Fibroblast of the conjunctiva (primary cell): ENCODE data around the gene TBX1.

Source experiments
- DNase-seq: peaks from one replicate; pipeline ENCODE4 v3.0.0-alpha.2; 2010; ENCODE audit warnings: low read depth

The TBX1 gene

DNA sequence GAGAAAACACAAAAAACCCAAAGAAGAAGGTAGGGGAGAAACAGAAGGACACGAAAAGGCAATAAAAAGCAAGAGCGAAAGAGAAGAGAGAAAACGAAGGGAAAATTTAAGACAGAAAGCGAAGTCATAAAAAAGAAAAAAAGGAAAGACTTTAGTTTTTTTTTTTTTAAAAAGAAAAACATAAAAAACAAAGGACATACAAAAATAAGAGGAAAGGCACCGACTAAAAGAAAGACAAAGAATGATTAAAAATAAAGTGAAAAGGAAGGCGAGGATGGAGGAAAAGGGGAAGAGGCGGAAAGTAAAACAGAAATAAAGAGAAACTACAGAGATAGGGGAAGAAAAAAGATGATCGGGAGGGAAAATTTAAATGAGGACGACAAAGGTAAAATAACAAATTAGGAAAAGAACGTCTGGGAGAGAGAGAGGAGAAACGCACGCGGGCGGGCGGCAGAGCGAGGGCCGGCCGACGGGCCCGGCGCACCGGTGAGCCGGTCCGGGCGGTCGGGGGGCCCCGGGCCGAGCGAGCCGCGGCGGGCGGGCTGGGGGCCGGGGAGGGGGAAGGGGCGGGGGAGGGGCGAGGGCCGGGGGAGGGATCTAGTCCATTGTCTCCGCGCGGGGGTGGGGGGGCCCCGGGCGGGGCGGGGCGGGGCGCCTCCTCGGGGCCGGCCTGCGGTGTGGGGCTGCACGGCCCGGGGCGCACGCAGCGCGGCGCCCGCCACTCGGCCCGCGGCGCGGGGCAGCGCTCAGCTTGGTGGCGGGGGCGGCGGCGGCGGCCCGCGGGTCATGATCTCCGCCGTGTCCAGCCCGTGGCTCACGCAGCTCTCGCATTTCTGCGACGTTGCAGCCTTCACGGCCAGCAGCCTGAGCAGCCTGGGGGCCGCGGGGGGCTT, at the start of gene TBX1:
TBX1 (plus strand) TSS at position 721 of the 893 bp plus-strand sequence; CDS start at position 787, 66 bp downstream.
- DNase-seq = no peak

DNA sequence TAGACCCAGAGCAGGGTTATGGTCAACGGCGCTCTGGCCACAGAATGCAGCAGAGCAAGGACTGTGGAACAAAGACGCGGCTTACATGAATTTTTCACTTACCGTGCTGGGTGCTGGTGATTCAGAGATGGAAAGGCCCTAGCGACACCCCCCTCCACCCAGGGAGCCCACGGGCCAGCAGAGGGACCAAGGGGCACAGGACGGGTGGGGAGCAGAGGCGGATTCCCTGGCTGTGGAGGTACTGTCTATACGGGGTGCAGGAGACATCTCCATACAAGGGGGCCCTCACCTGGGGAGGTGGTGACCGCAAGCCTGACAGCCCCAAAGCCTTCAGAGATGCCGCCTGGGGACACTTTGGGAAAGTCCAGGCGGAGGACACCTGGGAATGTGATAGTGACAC, 47.3 kb upstream of the TBX1 start:
- no peak for DNase-seq

DNA sequence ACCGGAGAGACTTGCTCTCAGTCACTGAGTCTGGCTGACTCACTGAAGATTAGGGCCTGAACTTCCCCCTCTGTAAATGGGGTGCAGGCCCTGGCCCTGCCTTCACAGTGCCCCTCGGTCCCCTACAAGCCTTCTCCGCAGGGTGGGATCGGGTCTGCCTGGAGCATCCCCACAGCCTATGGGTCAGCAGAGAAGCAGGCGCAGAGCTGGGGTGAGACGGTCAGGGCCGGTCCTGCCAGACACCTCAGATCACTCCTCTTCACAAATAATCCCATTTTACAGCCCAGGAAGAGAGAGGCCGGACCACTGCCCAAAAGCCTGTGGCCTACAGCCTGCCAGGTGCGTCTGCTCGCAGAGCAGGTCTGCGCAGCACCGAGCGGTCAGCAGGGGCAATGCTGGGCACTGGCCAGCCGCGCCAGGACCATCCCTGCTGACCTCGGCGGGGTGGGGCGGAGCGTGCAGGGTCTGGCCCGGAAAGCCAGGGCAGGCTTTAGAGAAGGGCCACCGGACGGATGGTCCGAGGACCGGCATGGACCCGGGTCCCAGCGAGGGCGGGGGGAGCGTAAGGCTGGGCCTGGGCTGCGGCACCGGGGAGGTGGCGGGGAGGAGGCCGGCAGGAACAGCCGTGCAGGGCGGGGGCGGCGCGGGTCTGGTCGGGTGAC, 46.8 kb upstream of the TBX1 start:
- DNase-seq = no peak

GRCh38 chr22:19714312-19715187, 46.0 kb upstream of the TBX1 start, which contains the start of gene SEPTIN5:
SEPTIN5 (plus strand) TSS chr22:19714503; CDS start chr22:19714589, 86 bp downstream.
- DNase-seq = no peak

DNA sequence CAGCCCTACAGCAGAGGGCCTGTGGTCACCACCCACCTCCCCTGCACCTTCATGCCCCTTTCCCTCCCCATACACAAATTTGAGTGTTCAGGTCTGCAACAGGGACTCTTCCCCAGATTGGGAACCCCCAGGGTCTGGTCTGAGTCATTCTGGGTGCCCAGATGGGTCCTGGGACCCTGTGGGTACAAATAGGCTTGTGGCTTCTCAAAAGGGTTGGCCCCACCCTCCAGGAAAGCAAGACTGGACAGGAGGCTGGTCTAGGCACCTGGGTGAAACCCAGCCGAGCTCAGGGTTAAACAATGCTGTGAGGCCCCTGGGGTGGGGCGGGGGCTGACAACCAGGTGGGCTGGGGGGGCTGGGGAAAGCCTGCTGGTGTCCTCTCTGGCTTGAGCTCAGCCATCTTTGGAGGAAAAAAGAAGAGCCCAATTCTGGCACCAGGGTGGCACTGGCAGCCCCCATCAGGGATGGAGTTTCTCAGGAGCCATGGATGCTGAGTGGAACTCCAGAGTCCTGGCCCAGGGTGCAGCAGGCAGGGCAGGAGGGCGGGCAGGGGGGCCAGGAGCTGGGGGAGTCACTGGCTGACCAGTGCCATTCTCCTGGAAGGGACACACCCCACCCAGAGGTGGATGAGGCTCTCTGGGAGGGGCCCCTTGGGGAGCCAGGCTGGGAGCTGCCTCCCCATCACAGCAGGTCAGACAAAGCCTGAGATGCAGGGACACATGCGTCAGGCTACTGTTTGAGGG, 45.2 kb upstream of the TBX1 start:
- DNase-seq = no peak

- no peak for DNase-seq
These were observed 44.3 kb upstream of the TBX1 start for GRCh38 chr22:19716041-19716828.

DNA sequence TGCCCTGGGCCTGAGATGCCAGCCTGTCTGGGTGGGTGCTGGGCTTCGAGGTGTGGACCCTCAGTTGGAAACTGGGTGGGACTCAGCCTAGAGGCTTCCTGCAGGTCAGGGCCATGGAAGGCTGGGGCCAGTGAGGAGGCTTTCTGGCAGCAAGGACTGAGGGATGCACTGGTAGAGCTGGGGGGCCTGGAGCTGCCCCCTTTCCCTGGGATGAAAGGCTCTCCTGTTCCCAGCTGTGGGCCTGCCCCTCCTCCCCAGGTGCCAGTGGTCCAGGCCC, 43.8 kb upstream of the TBX1 start:
- DNase-seq = no peak

- DNase-seq = no peak
These were observed 43.4 kb upstream of the TBX1 start for GRCh38 chr22:19717181-19717580.

DNA sequence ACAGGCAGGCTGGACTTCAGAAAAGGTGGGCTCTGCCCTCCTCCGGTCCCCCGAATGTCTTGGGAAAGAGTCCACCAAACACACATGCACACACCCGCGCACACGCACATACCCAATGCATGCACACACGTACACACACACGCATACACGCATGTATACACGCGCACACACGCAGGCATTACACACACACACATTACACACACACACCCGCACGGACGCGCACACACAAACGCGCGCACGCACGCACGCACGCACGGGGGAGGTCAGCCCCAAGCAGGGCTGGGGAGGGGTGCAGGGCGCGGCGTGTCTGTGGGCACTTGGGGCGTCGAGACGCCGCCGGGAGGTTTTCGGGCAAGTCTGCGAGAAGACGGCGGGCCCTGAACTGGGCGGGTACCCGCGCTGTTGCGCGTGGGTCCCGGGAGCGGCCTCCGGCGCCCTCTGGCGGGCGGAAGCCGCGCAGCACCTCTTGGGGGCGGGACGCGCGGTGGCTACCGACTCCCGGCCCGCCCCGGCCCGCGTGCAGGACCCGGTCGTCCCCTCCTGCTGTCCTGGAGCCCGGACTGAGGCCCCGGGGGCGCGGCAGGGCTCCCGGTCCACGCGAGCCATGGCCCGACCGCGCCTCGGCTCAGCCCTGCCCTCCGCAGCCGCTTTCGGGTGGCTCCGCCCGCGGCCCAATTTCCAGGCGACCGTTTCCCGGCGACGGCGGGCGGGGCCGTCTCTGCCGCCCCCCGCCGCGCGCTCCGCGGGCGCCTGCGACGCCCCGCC, 42.7 kb upstream of the TBX1 start:
- DNase-seq = peak; percentile 18

DNA sequence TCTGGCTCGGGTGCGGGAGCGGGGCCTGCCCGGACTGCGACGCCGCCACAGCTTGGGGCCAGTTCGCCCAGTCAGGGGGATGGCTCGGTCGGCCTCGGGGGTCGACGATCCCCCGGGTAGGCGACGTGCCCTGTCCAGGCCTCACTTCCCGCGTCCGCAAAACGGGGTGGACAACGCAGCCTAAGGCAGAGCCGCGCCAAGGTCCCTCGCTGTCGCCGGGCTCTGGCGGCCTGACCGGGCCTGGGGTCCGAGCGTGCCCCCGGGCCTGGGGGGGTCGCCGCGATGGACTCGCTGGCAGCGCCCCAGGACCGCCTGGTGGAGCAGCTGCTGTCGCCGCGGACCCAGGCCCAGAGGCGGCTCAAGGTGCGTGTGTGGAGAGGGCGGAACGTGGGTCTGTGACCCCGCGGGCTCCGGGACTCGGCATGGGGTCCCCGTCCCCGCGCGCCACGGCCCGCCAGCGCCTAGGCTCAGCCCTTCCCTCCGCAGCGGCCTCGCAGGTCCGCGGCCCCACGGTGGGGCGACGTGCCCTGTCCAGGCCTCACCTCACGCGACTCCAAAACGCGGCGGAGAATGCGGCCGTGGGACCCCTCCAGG, 42.0 kb upstream of the TBX1 start:
- DNase-seq = no peak

DNA sequence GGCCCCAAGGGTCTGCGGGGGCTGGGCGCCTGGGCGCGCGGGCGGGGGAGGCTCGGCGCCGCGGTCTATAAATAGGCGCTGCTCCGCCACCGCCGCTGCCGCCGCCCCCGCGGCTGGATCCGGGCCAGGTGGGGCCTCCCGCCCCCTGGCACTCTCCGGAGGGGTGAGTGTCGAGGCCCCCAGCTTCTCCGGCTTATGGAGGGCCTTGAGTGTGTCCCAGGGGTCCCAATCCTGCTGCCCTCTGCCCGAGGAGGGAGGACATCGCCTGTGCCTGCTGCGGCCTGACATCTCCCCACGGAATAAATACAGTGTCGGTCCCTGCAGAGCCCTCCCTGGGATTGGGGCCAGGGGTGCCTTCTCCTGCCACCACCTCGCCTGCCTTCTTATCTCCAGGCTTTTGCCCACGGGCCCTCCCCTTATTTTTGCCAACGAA, 41.5 kb upstream of the TBX1 start:
- DNase-seq = no peak

DNA sequence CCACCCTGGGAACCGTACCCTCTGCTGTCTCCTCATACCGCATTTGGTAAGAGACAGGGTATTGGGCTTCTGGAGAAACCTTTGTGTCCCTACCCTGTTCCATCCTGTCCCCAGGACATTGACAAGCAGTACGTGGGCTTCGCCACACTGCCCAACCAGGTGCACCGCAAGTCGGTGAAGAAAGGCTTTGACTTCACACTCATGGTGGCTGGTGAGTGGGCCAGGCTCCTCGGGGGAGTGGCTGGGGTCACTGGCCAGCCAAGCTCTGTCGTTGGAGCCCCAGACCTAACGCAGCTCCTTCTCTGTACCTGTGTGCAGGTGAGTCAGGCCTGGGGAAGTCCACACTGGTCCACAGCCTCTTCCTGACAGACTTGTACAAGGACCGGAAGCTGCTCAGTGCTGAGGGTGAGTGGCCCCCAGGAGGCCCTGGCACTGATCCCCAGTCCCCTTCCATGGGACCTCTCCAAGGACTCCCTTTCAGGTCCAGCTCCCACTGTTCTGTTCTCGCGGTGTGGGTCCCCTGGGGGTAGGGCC, 41.0 kb upstream of the TBX1 start:
- no peak for DNase-seq

GRCh38 chr22:19720150-19720827, 40.3 kb upstream of the TBX1 start:
- DNase-seq = no peak

DNA sequence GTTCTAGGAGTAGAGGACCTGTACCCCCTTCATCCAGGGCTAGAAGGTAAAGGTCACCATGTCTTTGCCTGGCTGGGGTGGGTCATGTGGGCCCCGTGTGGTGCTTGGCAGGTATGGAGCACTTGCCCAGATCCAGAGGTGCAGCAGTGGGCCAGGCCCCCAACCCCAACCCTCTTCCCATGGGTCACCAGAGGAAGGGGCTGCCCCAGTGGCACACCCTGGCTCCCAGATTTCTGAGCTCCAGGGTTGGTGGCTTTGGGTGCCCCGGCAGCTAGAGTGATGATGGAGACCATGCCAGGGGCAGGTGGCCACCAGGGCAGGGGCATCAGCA, 39.6 kb upstream of the TBX1 start:
- DNase-seq = no peak

GRCh38 chr22:19721330-19722177, 39.0 kb upstream of the TBX1 start:
- no peak for DNase-seq

- no peak for DNase-seq
These were observed 38.2 kb upstream of the TBX1 start for GRCh38 chr22:19722178-19722981.

DNA sequence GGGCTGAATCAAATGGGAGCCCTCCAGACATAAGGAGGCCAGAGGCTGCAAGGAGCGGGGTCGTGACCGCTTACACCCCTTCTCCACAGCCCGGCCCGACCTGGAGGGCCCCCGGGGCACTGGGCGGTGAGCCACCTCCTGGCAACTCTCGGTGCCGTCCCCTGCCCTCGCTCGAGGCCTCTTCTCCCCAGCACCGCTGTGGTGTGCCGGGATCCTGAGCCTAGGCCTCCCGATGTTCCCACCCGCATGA, 37.7 kb upstream of the TBX1 start:
- no peak for DNase-seq
